Tibial nerve (tissue), 4 donors: ENCODE data around the gene RCAN1. TPM values are rescaled to one million over a fixed set of nuclear protein-coding genes. Genes with fewer than 3 reads are reported as not detected.

Experiments
- DNase-seq, 2 donors: peaks; one replicate each; pipeline ENCODE4 v3.0.0-alpha.2; 2019; ENCODE audit warnings: low spot score in 2 of 2
- H3K27ac ChIP-seq, 4 donors: fragments of 200-600 bp; sonication (generic) in 3 of 4; one replicate each; pipeline ENCODE4 v1.5.1; 2017 to 2019; ENCODE audit warnings: mild to moderate bottlenecking in 1 of 4
- H3K27me3 ChIP-seq, 2 donors: fragments of 200-600 bp; sonication (generic) in 1 of 2; one replicate each; pipeline versions ENCODE4 v1.5.1 to v1.6.0; 2017 to 2019
- H3K36me3 ChIP-seq, 3 donors: fragments of 200-600 bp; sonication (generic); one replicate each; pipeline ENCODE4 v1.5.1; 2018 to 2019
- H3K4me1 ChIP-seq, 4 donors: fragments of 200-600 bp; sonication (generic) in 3 of 4; one replicate each; pipeline ENCODE4 v1.5.1; 2017 to 2019
- H3K4me3 ChIP-seq, 4 donors: fragments of 200-600 bp; sonication (generic) in 3 of 4; one replicate each; pipeline ENCODE4 v1.5.1; 2017 to 2019; ENCODE audit warnings: mild to moderate bottlenecking in 1 of 4, moderate library complexity in 1 of 4
- H3K9me3 ChIP-seq, 4 donors: fragments of 200-600 bp; sonication (generic) in 3 of 4; one replicate each; pipeline ENCODE4 v1.5.1; 2017 to 2019
- CTCF ChIP-seq, 5 experiments: fragments of 200-600 bp in 3 of 5; fragments of 450-650 bp in 2 of 5; sonication (generic) in 3 of 5; IDR thresholded peaks; one replicate each; pipeline ENCODE4 v1.5.1; 2016 to 2019; ENCODE audit warnings: antibody characterized with exemption in 5 of 5, mild to moderate bottlenecking in 3 of 5, moderate library complexity in 2 of 5
- EP300 ChIP-seq, 2 donors: sonication (generic); formaldehyde crosslinking; IDR thresholded peaks; one replicate each; pipeline ENCODE4 v1.6.1; 2017; ENCODE audit warnings: antibody characterized with exemption in 2 of 2, mild to moderate bottlenecking in 1 of 2
- POLR2A ChIP-seq, 2 donors: fragments of 450-650 bp; IDR thresholded peaks; one replicate each; pipeline ENCODE4 v1.6.1; 2017; ENCODE audit warnings: antibody characterized with exemption in 2 of 2, mild to moderate bottlenecking in 2 of 2, moderate library complexity in 2 of 2
- WGBS, 2 donors: methylation state at CpG; one replicate each; pipeline ENCODE4 v1.1.5; 2018; 5-methylcytosine and 5-hydroxymethylcytosine counted together
- total RNA-seq, 4 donors: library from RNA; depleted of rRNA; stranded (reverse); fragments of >200 nt; gene quantifications; one replicate each; pipeline ENCODE4 v1.1.0, GENCODE V29; 2016

RCAN1 gene
- total RNA-seq, 4 donors from 2014 or later, result 51.8 to 71.2 (median 66.7) TPM

GRCh38 chr21:34528131-34528561 is 86.8 kb downstream of the RCAN1 start:
- no peak overlapping the region for H3K4me3 ChIP-seq
- 46 to 56% methylated on average over 3 of the region's 3 CpGs for WGBS, 2 donors
- TF ChIP-seq CTCF (IDR thresholded peaks at IDR 0.05) (no peak), POLR2A (IDR thresholded peaks at IDR 0.05) (no peak), EP300 (IDR thresholded peaks at IDR 0.05) (no peak)

GRCh38 chr21:34526618-34527290 is 88.2 kb downstream of the RCAN1 start:
- peak; percentile 44 to 76 for DNase-seq
- Histone ChIP-seq H3K9me3 (no peaks in the 10 kb centered on the region), H3K27me3 (no peaks in the 10 kb centered on the region), H3K4me1 (peaks cover 0 to 60% (median 33%) of the 10 kb centered on the region in 4 donors), H3K27ac (peak overlapping the region; percentile 73 to 93 (median 88)), H3K4me3 (peak overlapping the region; percentile 27 to 51 (median 46)), H3K36me3 (peaks cover 0 to 12% (median 0%) of the 10 kb centered on the region in 3 donors)
- TF ChIP-seq EP300 (IDR thresholded peaks at IDR 0.05) (peak; percentile 74 to 96), CTCF (IDR thresholded peaks at IDR 0.05) (no peak), POLR2A (IDR thresholded peaks at IDR 0.05) (peak in 1 of 2 donors; percentile 40)
- 6 to 12% methylated on average over 10 of the region's 10 CpGs for WGBS, 2 donors

More at GRCh38 chr21:34528131-34528561, 86.8 kb downstream of the RCAN1 start:
- peak overlapping the region in 2 of 4 donors; percentile 90 to 93 for H3K27ac ChIP-seq
- H3K9me3 ChIP-seq, result no peaks in the 10 kb centered on the region
- H3K36me3 ChIP-seq, result no peaks in the 10 kb centered on the region
- H3K4me1 ChIP-seq, result peaks cover 0 to 46% (median 24%) of the 10 kb centered on the region in 4 donors
- no peaks in the 10 kb centered on the region for H3K27me3 ChIP-seq
- no peak for DNase-seq

- no peak for DNase-seq
- Histone ChIP-seq H3K4me3 (peak overlapping the region; percentile 27 to 51 (median 46)), H3K4me1 (peaks cover 0 to 65% (median 34%) of the 10 kb centered on the region in 4 donors), H3K9me3 (no peaks in the 10 kb centered on the region), H3K27ac (peak overlapping the region; percentile 73 to 93 (median 88)), H3K27me3 (no peaks in the 10 kb centered on the region), H3K36me3 (peaks cover 0 to 17% (median 0%) of the 10 kb centered on the region in 3 donors)
- WGBS, 2 donors, result 6 to 10% methylated on average over 5 of the region's 5 CpGs
- TF ChIP-seq POLR2A (IDR thresholded peaks at IDR 0.05), result no peak
- TF ChIP-seq CTCF (IDR thresholded peaks at IDR 0.05), result no peak
- TF ChIP-seq EP300 (IDR thresholded peaks at IDR 0.05), result no peak
Measured at GRCh38 chr21:34526241-34526617, 88.7 kb downstream of the RCAN1 start.

GRCh38 chr21:34524646-34525601 is 90.0 kb downstream of the RCAN1 start:
- WGBS, 2 donors, result 22 to 29% methylated on average over 31 of the region's 31 CpGs
- no peak for DNase-seq

More at GRCh38 chr21:34524646-34525601, 90.0 kb downstream of the RCAN1 start:
- Histone ChIP-seq H3K27me3 (no peaks in the 10 kb centered on the region), H3K36me3 (peaks cover 0 to 30% (median 0%) of the 10 kb centered on the region in 3 donors), H3K4me1 (peaks cover 0 to 69% (median 36%) of the 10 kb centered on the region in 4 donors), H3K27ac (peak overlapping the region in 3 of 4 donors; percentile 85 to 93 (median 90)), H3K9me3 (no peaks in the 10 kb centered on the region), H3K4me3 (peak overlapping the region; percentile 13 to 51 (median 46))
- TF ChIP-seq CTCF (IDR thresholded peaks at IDR 0.05), result no peak
- TF ChIP-seq EP300 (IDR thresholded peaks at IDR 0.05), result peak in 1 of 2 donors; percentile 20
- peak in 1 of 2 donors; percentile 6 for TF ChIP-seq POLR2A (IDR thresholded peaks at IDR 0.05)
